Activated T-cell treated with anti-CD3 and anti-CD28 coated beads, Interleukin-2, amount 50 U/mL, for 24 hours (primary cell): ENCODE data around the gene FBXW8.

ENCODE experiments used
- DNase-seq: peaks from one replicate; pipeline ENCODE4 v3.0.0-alpha.2; 2020
- H3K27ac Mint-ChIP-seq: 2 replicates; pipeline ENCODE4 v1.8.0; 2020; ENCODE audit warnings: mild to moderate bottlenecking, mixed read lengths
- H3K27me3 Mint-ChIP-seq: 2 replicates; pipeline ENCODE4 v1.8.0; 2020; ENCODE audit warnings: mixed read lengths
- H3K36me3 Mint-ChIP-seq: 2 replicates; pipeline ENCODE4 v1.8.0; 2020; ENCODE audit warnings: low read depth, mixed read lengths
- H3K4me1 Mint-ChIP-seq: 2 replicates; pipeline ENCODE4 v1.8.0; 2020; ENCODE audit warnings: low read depth, mixed read lengths
- H3K4me3 Mint-ChIP-seq: 2 replicates; pipeline ENCODE4 v1.8.0; 2020; ENCODE audit warnings: mild to moderate bottlenecking, moderate library complexity, mixed read lengths
- H3K9me3 Mint-ChIP-seq: 2 replicates; pipeline ENCODE4 v1.8.0; 2020; ENCODE audit warnings: mixed read lengths

The FBXW8 gene

DNA sequence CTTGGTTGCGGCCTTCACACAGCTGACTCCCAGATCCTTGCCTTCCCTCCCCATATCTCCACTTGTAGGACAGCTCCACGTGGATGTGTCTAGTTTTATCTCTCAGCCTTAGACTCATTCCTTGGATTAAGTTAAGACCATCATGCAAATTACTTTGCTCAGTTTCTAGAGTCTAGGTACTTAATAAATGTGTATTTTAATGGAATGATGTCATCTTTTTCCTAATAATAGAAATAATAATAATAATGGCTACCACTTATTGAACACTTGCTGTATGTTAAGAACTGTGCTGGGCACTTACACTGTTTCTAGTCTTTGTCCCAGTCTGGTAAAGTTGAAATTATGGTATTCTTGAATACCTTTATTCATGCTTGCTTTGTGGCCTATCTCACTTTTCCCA, 37.5 kb downstream of the FBXW8 start:
- Mint-ChIP-seq H3K4me3 (no peak overlapping the region), H3K9me3 (peaks cover under 1% of the 10 kb centered on the region), H3K36me3 (peaks cover 65% of the 10 kb centered on the region), H3K4me1 (no peaks in the 10 kb centered on the region), H3K27ac (no peak overlapping the region), H3K27me3 (no peaks in the 10 kb centered on the region)
- DNase-seq = no peak

DNA sequence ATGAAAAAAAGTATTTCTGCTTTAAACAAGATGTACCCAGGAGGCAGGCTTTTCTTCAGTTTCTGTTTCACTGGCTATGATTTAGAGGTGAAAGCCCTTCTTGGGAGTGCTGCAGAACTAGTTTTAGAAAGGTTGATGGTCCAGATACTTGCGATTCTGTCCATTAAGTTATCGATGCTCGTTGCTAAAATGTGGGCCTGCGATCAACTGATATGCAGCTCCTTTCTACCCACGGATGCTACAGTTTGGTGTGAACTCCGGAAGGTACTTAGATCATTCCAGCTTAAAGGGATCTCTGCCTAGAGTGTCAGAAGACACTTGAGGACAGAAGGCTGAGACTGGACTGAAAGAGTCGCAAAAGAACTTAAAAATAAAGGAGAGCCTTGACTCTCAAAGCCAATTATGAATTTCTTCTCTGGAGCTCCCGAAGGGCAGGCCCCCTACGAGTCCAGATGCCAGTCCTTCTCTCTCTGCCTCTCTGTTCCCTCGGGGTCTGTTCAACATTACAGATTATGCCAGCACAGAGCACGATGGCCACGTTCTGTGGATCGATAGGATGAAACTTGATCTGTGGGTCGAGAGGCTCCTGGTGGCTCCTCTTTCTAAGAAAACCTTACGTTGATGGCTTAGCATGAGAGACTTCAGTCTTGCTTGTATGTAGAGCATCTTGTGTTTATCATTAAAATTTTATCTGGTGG, 40.0 kb downstream of the FBXW8 start:
- Mint-ChIP-seq H3K27ac (no peak overlapping the region), H3K4me1 (no peaks in the 10 kb centered on the region), H3K36me3 (peaks cover 50% of the 10 kb centered on the region), H3K9me3 (no peaks in the 10 kb centered on the region), H3K27me3 (no peaks in the 10 kb centered on the region), H3K4me3 (no peak overlapping the region)
- no peak for DNase-seq

DNA sequence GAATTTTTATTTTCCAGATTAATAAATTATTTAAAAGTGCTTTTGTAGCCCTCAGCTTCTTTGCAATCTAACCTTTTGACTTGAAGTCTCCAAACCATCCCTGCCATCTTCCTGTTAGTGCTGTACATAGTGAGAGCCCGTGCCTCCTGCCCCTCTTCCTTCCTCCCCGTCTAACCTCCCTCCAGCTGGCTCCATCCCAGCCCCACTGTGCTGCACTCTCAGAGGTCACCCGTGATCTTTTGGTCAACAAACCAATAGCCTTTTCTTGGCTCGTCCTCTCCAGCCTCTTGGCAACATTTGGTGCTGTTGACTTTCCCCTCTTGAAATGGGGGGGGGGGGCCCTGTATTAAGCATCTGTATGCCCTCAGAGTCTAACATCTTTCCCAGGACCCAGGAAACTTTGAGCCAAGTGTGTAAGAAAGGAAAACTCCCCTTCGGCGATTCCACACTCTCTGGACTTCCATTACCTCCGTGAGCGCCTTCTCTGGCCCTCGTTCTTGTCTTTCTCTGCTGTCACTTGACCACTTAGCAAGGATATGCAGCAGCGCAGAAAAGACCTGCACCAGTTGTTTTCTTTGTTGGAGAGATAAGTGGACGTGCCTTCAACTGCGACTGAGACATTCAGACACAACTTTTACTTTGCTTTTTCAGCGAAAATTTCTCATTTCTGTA, 44.1 kb downstream of the FBXW8 start:
- DNase-seq = no peak
- Mint-ChIP-seq H3K4me1 (peaks cover 17% of the 10 kb centered on the region), H3K27me3 (no peaks in the 10 kb centered on the region), H3K4me3 (no peak overlapping the region), H3K9me3 (no peaks in the 10 kb centered on the region), H3K27ac (no peak overlapping the region), H3K36me3 (peaks cover 32% of the 10 kb centered on the region)

DNA sequence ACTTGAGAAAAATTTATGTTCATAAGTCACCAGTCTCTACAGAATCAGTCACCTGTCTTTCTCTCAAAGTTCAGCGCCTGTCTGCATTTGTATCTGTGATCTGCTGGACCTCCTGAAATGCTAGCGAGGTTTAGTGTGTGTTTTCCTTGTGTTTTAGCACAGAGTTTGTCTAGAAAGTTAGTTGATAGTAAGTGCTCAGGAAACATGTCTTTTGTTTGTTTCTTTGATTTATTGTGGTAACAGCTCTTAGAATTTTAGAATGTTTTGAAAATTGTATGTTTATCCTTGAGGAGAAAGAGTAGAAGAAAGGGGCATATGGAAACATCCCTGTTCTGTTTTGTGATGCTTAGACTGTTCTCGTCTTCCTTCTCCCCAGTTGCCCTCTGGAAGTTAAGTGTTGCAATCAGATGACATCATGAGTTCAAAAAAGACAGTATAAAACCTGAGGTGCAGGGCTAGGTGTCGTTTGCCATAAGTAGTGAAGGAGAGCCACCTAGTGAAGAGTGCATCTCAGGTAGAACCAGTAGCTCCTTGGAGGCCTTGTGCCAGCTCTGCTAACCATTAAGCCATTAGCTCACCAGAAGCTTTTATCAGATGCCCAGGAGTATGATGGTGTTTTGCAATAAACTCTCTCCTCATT, 44.8 kb downstream of the FBXW8 start:
- Mint-ChIP-seq H3K36me3 (peaks cover 29% of the 10 kb centered on the region), H3K27ac (no peak overlapping the region), H3K4me3 (no peak overlapping the region), H3K9me3 (no peaks in the 10 kb centered on the region), H3K4me1 (peaks cover 24% of the 10 kb centered on the region), H3K27me3 (no peaks in the 10 kb centered on the region)
- no peak for DNase-seq

DNA sequence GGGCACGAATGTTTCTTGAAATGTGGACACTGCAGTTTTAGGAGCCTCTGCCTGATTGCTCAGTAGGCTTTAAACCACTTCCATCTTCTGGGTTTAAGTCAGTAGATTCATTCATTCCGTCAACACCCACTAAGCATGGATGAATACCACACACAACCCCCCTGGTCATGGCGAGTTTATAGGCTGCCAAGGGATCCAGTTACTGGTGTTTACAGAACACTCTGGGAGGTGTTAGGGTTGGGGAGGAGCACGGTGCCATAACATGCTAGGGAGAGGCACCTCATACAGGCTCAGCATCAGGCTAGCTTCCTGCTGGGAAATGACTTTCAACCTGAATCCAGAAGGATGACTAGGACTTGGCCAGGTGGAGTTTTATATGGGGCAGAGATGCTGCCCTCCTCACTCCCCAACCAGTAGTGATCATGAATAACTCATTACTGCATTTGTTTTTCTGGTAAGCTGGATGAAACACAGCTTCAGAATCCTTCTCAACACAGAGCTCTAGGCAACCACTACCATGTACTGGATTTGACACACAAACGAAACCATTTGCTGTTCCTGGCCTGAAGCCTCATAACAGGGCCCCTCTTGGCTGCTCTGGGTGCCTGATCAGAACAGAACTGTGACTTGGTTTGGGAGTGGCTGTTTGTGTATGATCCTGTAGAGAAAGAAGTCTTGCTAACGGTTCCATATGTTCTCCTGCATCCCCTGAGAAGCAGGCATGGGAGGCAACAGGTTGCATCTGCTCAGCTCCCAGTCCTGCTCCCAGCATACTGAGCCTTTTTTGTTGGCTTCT, 47.9 kb downstream of the FBXW8 start:
- DNase-seq = no peak
- Mint-ChIP-seq H3K9me3 (no peaks in the 10 kb centered on the region), H3K4me1 (peaks cover 52% of the 10 kb centered on the region), H3K4me3 (no peak overlapping the region), H3K36me3 (peaks cover 12% of the 10 kb centered on the region), H3K27ac (peak overlapping the region; percentile 26), H3K27me3 (no peaks in the 10 kb centered on the region)

DNA sequence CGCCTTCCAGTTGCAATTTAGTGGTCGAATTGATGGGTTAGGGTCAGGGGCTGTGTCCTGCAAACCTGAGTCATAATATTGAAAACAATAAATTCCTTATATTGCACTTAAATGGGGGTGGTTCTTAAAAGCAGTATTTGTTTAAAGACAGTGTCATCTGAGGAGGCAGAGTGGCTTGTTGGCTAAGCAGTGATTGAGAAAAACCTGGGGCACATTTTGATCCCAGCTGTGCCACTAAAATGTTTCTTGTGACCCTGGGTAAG, 48.4 kb downstream of the FBXW8 start:
- Mint-ChIP-seq H3K4me3 (no peak overlapping the region), H3K4me1 (peaks cover 52% of the 10 kb centered on the region), H3K27ac (peak overlapping the region; percentile 26), H3K36me3 (peaks cover 17% of the 10 kb centered on the region), H3K27me3 (no peaks in the 10 kb centered on the region), H3K9me3 (no peaks in the 10 kb centered on the region)
- no peak for DNase-seq

DNA sequence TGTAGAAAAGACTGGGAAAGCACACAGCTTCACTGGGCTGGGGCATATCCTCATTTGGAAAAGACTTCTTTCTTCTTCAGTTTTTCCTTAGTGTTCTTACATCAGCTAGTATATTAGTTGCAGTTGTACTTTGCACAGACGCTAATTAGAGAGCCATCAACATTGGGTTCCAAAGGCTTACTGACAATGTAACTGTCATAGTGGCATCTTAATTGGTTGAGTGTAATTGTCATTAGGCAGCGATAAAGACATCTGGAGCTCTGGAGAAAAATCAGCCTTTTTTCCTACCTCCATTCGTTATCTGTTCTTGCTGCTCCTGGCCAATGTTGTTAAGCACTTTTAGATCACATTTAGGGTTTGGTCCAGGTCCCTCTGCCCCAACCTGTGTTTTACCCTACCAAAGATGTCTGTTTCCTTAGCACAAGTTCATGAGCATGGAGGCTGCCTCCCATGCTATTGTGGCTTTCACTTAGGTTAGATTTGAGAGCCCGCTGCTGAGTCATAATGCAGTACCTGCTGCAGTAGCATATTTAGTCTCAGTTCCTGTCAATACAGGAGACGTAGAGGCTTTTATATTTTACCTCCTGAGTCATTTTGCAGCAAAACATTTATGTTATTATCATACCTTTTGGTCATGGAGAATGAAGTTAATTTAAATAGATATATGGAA, 49.2 kb downstream of the FBXW8 start:
- Mint-ChIP-seq H3K9me3 (no peaks in the 10 kb centered on the region), H3K27ac (peak overlapping the region; percentile 61), H3K36me3 (peaks cover 23% of the 10 kb centered on the region), H3K27me3 (no peaks in the 10 kb centered on the region), H3K4me3 (no peak overlapping the region), H3K4me1 (peaks cover 52% of the 10 kb centered on the region)
- no peak for DNase-seq

DNA sequence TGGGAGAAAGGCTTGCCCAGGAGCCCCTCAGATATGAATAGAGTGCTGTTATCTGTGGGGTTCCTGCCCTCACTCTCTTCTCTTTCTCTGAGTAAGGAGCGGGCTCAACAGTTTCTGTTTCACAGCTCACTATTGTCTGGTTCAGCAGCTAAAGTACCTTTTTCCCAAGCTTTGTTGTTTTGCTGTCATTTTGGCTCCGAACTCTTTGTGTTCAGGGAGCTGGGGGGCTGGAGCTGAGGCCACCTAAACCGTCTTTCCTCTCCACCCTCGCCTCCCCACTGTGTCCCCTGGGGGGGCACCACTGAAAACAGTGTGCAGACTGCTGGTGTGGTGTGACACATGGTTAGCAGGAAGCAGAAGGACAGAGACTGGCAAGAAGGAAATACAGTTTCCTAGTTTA, 51.4 kb downstream of the FBXW8 start:
- peaks cover 40% of the 10 kb centered on the region for H3K36me3 Mint-ChIP-seq
- H3K9me3 Mint-ChIP-seq = no peaks in the 10 kb centered on the region
- no peak for DNase-seq
- no peaks in the 10 kb centered on the region for H3K27me3 Mint-ChIP-seq
- H3K4me1 Mint-ChIP-seq = peaks cover 52% of the 10 kb centered on the region
- peak overlapping the region; percentile 81 for H3K27ac Mint-ChIP-seq
- no peak overlapping the region for H3K4me3 Mint-ChIP-seq

DNA sequence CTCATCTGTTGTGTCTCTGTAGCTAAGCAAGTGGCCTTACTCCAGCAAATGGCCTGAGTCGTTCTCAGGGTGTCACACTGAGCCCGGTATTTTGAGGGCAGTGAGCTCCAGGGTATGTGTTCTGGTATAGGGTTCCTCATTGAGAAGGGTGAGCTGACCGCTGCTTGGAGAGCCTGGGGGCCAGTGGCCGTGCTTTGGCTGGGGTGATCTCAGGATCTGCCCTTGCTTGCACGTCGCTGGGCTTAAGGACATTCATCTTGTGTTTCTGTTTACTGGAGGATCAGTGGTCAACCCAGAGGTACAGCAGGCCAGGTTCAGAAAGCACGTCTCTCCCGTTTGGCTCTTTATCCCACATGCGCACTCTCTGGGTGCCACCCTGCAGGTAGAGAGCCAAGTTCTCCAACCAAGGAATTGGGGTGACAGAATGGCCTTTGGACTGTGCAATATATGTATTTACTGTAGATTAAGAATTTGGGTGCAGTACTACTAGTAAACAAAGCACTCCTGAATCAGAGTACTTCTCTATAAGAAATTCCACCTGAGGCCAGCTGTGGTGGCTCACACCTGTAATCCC, 52.1 kb downstream of the FBXW8 start:
- Mint-ChIP-seq H3K36me3 (peaks cover 42% of the 10 kb centered on the region), H3K4me1 (peaks cover 52% of the 10 kb centered on the region), H3K4me3 (no peak overlapping the region), H3K27me3 (no peaks in the 10 kb centered on the region), H3K9me3 (no peaks in the 10 kb centered on the region), H3K27ac (no peak overlapping the region)
- DNase-seq = no peak

DNA sequence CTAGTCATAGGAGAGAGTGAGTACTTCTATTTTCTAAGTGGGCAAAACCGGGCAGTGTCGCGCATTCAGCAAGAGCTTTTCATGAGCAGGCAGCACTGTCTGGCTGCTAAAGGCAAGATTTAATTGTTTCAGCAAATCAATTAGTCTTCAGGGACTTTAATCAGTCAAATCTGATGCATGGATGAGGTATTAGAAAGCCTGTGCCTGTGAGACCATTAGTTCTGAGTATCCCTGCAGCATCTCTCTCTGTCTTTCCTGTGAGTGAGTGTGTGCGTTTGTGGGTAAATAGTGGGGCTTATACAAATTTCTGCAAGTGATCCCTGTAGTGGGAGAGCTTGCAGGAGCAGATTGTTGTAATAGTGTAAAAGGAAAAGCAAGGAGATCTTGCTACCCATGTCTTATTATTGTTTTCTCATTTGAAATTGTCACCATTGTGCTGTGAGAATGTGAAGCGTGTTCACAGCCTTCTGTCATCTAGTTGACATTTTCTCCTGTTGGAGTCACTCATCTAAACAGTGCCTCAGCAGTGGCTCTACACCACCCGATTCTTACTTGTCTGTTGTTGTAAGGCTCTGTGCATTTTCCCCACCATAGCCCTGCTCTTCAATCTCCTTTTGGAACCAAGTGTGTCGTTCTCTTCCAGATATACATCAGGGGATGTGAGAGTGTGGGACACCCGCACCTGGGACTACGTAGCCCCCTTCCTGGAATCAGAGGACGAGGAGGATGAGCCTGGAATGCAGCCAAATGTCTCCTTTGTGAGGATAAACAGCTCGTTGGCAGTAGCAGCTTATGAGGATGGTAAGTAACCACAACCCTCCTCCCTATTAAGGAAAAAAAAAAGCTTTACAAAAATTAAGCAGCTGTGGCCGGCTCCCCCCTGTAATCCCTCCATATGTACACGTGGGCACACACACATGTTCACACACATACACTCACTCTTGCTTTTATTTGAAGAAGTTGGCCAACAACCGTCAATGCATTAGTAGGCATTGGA, 53.6 kb downstream of the FBXW8 start:
- Mint-ChIP-seq H3K27ac (no peak overlapping the region), H3K4me1 (peaks cover 39% of the 10 kb centered on the region)

DNA sequence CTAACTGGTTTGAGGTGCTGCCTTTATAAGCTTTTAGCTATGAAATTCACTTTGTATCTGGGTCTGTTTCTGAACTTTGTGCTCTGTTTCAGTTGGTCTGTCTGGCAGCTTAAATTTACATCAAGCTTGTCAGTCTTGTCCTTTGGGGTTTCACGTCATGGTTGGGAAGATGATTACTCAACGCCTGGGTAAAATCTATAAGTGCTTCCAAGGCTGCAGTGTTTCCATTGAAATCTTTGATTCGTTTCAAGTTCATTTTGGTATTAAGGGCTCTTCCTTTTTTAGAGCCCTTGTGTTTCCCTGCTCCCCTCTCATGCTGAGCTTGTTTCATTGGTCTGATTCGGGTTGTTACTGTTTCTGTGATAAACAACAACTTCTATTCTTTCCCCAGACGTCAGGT, 58.2 kb downstream of the FBXW8 start:
- DNase-seq = no peak
- Mint-ChIP-seq H3K4me3 (no peak overlapping the region), H3K4me1 (no peaks in the 10 kb centered on the region), H3K27me3 (no peaks in the 10 kb centered on the region), H3K27ac (no peak overlapping the region), H3K9me3 (no peaks in the 10 kb centered on the region), H3K36me3 (peaks cover 78% of the 10 kb centered on the region)

More for the DNA sequence above, 53.6 kb downstream of the FBXW8 start:
- H3K27me3 Mint-ChIP-seq = no peaks in the 10 kb centered on the region
- no peak for DNase-seq
- no peaks in the 10 kb centered on the region for H3K9me3 Mint-ChIP-seq
- H3K4me3 Mint-ChIP-seq = no peak overlapping the region
- H3K36me3 Mint-ChIP-seq = peaks cover 45% of the 10 kb centered on the region

DNA sequence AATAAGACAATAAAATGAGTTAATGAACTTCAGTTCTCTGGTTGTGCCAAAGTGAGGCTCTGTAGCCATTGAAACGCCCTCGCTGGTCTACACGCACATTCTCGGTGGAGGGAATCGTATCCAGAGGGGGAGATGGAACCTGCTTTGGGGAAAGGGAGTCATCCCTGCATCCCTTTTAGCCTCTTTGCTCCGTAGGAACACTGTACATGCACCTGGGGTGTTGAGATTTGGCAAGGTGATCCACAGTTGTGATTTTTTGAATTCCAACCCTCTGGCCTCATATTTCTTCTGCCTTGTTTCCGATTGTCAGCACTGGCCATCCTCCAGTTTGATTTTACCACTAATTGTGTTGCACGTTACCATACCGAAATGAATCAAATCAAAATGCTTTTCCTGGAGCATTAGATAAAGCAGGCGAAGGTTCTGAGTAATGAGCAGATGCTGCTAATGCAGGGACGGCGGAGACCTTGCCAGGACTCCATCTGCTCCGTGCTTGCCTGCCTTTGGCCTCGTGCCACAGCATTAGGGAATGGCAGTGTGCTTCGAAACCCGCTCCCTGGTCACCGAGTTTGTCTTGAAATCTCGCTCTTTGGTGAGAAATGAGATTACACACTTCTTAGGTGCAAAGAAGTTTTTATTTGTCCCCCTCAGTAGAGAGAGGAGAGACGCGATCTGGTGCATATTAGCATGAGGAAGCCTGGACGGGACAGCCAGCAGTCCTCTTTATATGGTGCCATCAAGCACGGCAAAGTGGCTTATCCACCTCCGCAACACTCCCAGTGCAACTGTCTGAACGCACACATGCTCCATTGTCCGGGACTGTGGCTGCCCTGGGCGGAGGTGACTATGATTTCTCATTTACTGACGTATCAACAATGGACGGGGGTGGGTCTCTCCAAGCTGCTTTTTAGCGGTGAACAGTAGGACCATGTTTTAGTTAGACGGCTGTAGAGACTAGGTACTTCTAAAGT, 59.1 kb downstream of the FBXW8 start:
- H3K36me3 Mint-ChIP-seq = peaks cover 70% of the 10 kb centered on the region
- no peaks in the 10 kb centered on the region for H3K4me1 Mint-ChIP-seq
- H3K9me3 Mint-ChIP-seq = no peaks in the 10 kb centered on the region

More for the DNA sequence above, 59.1 kb downstream of the FBXW8 start:
- Mint-ChIP-seq H3K27me3 (no peaks in the 10 kb centered on the region), H3K4me3 (no peak overlapping the region), H3K27ac (no peak overlapping the region)
- no peak for DNase-seq
